A673 (cell line): Measurements from ENCODE around the gene IDUA.

Experiments used
- EZH2 ChIP-seq: fragments of 200-600 bp; sonication (generic); IDR thresholded peaks from 2 replicates; pipeline ENCODE4 v1.6.1; 2017; ENCODE audit warnings: borderline replicate concordance, low read depth, mild to moderate bottlenecking, mixed read lengths, antibody characterized with exemption, low read length; ENCODE audit not compliant: poor library complexity, severe bottlenecking
- TF ChIP-seq, protein P1 (sequence below): fragments of 300-800, 200-600 bp; sonication (generic); conservative IDR thresholded peaks from 2 replicates; pipeline ENCODE4 v1.5.1; 2017; ENCODE audit warnings: low read depth, mild to moderate bottlenecking, antibody characterized with exemption, low read length, moderate library complexity, mixed read lengths

DNA sequence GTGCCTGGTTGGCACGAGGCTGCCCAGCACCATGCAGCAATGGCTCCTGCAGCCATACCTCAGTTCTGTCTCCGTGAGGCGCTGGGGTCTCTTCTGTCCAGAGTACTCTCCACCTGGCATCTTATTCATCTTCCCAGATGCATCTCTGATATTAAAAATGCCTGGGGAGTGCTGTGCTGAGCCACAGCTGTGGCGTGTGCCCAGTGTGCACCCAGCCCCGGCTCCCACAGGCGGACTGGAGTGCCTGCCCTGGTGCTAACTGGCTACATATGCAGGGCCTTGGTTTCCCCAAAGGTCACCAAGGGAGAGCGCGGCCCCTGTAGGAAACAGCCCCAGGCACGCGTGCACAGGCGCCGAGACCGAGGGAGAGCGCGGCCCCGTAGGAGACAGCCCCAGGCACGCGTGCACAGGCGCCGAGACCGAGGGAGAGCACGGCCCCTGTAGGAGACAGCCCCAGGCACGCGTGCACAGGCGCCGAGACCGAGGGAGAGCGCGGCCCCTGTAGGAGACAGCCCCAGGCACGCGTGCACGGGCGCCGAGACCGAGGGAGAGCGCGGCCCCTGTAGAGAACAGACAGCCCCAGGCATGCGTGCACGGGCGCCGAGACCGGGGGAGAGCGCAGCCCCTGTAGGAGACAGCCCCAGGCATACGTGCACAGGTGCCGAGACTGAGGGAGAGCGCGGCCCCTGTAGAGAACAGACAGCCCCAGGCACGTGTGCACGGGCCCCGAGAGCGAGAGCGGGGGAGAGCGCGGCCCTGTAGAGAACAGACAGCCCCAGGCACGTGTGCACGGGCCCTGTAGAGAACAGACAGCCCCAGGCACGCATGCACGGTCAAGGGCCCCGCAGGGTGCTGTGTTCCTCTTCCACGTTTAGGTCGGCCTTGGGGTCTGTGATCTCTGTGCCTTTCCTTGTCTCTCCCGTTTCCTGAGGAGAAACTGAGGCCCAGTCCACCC is 40.0 kb upstream of the IDUA start:
- TF ChIP-seq, protein P1, sequence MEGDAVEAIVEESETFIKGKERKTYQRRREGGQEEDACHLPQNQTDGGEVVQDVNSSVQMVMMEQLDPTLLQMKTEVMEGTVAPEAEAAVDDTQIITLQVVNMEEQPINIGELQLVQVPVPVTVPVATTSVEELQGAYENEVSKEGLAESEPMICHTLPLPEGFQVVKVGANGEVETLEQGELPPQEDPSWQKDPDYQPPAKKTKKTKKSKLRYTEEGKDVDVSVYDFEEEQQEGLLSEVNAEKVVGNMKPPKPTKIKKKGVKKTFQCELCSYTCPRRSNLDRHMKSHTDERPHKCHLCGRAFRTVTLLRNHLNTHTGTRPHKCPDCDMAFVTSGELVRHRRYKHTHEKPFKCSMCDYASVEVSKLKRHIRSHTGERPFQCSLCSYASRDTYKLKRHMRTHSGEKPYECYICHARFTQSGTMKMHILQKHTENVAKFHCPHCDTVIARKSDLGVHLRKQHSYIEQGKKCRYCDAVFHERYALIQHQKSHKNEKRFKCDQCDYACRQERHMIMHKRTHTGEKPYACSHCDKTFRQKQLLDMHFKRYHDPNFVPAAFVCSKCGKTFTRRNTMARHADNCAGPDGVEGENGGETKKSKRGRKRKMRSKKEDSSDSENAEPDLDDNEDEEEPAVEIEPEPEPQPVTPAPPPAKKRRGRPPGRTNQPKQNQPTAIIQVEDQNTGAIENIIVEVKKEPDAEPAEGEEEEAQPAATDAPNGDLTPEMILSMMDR, result no peak
- no peak for TF ChIP-seq EZH2
